ENCODE measurements around the gene VCX.

VCX gene

DNA sequence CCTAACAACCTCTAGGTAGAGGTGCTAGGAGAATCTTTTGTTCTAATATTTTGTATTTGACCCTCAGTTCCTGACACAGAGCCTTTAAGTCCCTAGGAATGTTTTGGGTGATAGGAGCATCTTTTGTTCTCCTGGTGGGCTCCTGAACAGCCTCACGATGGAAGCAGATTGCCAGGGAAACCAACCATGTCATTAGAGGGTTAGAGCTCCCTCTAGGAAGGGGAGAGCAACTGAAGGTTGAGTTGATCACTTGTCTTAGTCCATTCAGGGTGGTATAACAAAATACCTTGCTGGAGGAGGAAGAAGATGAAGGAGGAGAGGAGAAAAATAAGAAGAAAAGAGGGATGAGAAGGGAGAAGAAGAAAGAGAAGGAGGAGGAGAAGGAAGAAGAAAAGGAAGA is 9.2 kb downstream of the VCX start:
- Histone ChIP-seq H3K27me3 (ENCODE audit: insufficient read depth, low read depth, severe bottlenecking) (peaks cover 9% of the 10 kb centered on the region), H3K9me3 (ENCODE audit: severe bottlenecking) (no peaks in the 10 kb centered on the region), H3K4me3 (ENCODE audit: low read depth, low read length) (no peak overlapping the region), H3K36me3 (no peaks in the 10 kb centered on the region), H3K27ac (no peak overlapping the region)
- TF ChIP-seq, protein P1, sequence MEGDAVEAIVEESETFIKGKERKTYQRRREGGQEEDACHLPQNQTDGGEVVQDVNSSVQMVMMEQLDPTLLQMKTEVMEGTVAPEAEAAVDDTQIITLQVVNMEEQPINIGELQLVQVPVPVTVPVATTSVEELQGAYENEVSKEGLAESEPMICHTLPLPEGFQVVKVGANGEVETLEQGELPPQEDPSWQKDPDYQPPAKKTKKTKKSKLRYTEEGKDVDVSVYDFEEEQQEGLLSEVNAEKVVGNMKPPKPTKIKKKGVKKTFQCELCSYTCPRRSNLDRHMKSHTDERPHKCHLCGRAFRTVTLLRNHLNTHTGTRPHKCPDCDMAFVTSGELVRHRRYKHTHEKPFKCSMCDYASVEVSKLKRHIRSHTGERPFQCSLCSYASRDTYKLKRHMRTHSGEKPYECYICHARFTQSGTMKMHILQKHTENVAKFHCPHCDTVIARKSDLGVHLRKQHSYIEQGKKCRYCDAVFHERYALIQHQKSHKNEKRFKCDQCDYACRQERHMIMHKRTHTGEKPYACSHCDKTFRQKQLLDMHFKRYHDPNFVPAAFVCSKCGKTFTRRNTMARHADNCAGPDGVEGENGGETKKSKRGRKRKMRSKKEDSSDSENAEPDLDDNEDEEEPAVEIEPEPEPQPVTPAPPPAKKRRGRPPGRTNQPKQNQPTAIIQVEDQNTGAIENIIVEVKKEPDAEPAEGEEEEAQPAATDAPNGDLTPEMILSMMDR (IDR thresholded peaks at IDR 0.05; ENCODE audit: low read depth, low read length), result 0 out of 2 replicates have a peak, but pooled peaks have one; percentile 19
- no peak for DNase-seq

DNA sequence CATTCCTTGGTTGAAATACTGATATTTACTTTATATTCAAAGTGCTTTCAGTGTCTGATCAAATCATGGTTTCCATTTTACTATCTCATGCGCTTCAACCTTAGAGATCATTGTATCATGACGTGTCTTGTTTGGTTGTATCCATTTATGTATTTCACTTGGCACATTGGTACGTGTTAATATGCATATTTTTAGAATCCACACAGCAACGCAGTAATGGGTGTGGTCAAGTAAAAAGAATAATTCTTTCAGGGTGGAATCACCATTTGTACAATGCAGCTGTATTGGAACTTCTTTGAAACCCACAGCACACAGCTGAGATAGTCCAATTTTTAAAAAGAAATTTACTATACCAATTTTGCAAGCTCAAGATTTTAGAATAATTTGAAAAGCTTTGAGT is 29.1 kb downstream of the VCX start:
- no peak for DNase-seq
- TF ChIP-seq, protein P1 (IDR thresholded peaks at IDR 0.05; ENCODE audit: low read depth, low read length), result no peak
- Histone ChIP-seq H3K9me3 (ENCODE audit: severe bottlenecking) (no peaks in the 10 kb centered on the region), H3K27me3 (ENCODE audit: insufficient read depth, low read depth, severe bottlenecking) (no peaks in the 10 kb centered on the region), H3K27ac (no peak overlapping the region), H3K36me3 (no peaks in the 10 kb centered on the region), H3K4me3 (ENCODE audit: low read depth, low read length) (no peak overlapping the region)

DNA sequence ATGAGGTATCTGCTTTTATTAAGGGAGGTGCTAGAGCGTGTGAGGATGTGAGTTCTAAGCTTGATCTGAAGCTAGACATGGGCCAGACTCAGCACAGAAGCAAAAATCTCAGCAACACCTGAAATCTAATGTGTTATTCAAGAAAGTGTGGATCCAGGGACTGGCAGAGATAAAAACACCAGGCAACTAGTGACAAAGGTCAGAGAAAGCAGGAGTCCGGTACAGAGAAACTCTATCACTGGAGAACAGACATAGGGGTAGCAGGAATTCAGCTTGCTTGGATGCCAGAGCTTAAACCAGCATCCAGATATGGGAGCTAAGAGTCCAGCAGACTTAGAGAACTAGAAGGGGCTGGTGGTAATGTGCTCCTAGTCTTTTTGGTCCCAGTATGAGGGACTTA is 34.0 kb downstream of the VCX start:
- Histone ChIP-seq H3K9me3 (ENCODE audit: severe bottlenecking) (no peaks in the 10 kb centered on the region), H3K27me3 (ENCODE audit: insufficient read depth, low read depth, severe bottlenecking) (peaks cover 2% of the 10 kb centered on the region), H3K27ac (no peak overlapping the region), H3K4me3 (ENCODE audit: low read depth, low read length) (no peak overlapping the region), H3K36me3 (no peaks in the 10 kb centered on the region)
- DNase-seq, result no peak
- TF ChIP-seq, protein P1 (IDR thresholded peaks at IDR 0.05; ENCODE audit: low read depth, low read length), result no peak

DNA sequence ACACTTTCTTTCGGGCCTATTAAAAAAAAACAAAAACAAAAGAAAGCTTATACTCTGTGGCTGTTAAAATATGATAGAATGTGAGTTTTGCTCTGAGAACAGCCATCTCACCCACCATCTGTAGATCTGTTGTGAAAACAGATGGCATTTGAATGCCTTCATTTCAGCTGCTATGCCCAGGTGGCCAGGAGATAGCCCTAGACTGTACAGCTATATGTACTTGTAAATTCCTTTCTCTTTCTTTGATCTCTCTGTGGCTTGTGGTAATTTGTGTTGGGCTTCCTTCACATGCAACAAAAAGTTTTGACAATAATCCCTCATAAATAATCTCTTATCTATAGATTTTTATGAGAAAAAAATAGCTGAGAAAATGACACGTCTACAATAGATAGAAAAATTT is 46.2 kb downstream of the VCX start:
- TF ChIP-seq, protein P1 (IDR thresholded peaks at IDR 0.05; ENCODE audit: low read depth, low read length), result no peak
- Histone ChIP-seq H3K4me3 (ENCODE audit: low read depth, low read length) (no peak overlapping the region), H3K27ac (no peak overlapping the region)

DNA sequence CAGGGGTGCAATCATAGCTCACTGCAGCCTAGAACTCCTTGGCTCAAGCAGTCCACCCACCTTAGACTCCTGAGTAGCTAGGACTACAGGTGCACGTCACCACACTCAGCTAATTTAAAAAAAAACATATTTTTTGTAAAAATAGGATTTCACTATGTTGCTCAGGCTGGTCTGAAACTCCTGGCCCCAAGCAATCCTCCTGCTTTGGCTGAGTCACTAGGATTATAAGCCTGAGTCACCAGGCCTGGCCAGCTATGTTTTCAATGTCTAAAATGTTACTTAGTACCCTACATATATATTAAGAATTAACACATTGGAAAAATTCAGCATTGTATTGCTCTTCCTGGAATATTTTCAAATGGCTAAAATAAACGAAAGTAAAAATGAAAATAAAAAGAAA is 46.7 kb downstream of the VCX start:
- TF ChIP-seq, protein P1 (IDR thresholded peaks at IDR 0.05; ENCODE audit: low read depth, low read length), result no peak
- no peak overlapping the region for H3K27ac ChIP-seq

More for the DNA sequence above, 46.2 kb downstream of the VCX start:
- H3K36me3 ChIP-seq, result no peaks in the 10 kb centered on the region
- peaks cover 9% of the 10 kb centered on the region for H3K27me3 ChIP-seq (ENCODE audit: insufficient read depth, low read depth, severe bottlenecking)
- H3K9me3 ChIP-seq (ENCODE audit: severe bottlenecking), result no peaks in the 10 kb centered on the region
- no peak for DNase-seq

DNA sequence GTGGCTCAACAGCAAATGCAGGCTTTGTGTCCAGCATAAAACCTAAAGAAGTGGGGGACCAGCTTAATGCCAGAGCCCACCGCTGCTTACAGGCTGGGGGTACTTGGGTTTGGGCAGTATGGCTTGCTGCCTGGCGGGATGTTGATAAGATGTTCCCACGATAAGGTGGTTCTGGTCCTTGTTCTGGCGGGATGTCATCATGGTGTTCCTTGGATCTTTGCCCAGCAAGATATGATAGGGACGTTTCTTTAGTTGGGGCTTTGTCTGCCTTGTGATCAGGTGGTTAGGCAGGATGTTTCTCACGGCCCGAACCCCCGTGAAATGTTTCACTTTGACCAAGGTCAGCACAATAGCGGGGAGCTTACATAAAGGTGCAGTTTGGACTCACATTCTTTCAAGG is 49.0 kb downstream of the VCX start:
- Histone ChIP-seq H3K36me3 (no peaks in the 10 kb centered on the region), H3K4me3 (ENCODE audit: low read depth, low read length) (no peak overlapping the region), H3K27ac (no peak overlapping the region), H3K27me3 (ENCODE audit: insufficient read depth, low read depth, severe bottlenecking) (no peaks in the 10 kb centered on the region), H3K9me3 (ENCODE audit: severe bottlenecking) (no peaks in the 10 kb centered on the region)
- no peak for DNase-seq
- TF ChIP-seq, protein P1 (IDR thresholded peaks at IDR 0.05; ENCODE audit: low read depth, low read length), result no peak

More for the DNA sequence above, 46.7 kb downstream of the VCX start:
- no peaks in the 10 kb centered on the region for H3K9me3 ChIP-seq (ENCODE audit: severe bottlenecking)
- H3K36me3 ChIP-seq, result no peaks in the 10 kb centered on the region
- no peak overlapping the region for H3K4me3 ChIP-seq (ENCODE audit: low read depth, low read length)
- peaks cover 9% of the 10 kb centered on the region for H3K27me3 ChIP-seq (ENCODE audit: insufficient read depth, low read depth, severe bottlenecking)
- no peak for DNase-seq
